Measurements from ENCODE around the gene IRF2.

GRCh38 chr4:184358521-184359232 lies 115.7 kb downstream of the IRF2 start:
- TF ChIP-seq EZH2 (IDR thresholded peaks at IDR 0.05; ENCODE audit: insufficient read depth, poor library complexity, severe bottlenecking): no peak
- no peak for TF ChIP-seq EZH2phosphoT487 (IDR thresholded peaks at IDR 0.05; ENCODE audit: insufficient read depth, low read depth)

All from GM23248 (cell line).